Gastroesophageal sphincter (tissue), 3 donors: ENCODE data around the gene RNF227.

Experiments used
- EP300 ChIP-seq: sonication (generic); formaldehyde crosslinking; IDR thresholded peaks from one replicate; pipeline ENCODE4 v1.6.1; 2017; ENCODE audit warnings: antibody characterized with exemption, mild to moderate bottlenecking
- TF ChIP-seq, protein P1 (sequence below), 4 experiments: fragments of 200-600 bp in 2 of 4; fragments of 450-650 bp in 2 of 4; sonication (generic) in 1 of 4; IDR thresholded peaks; one replicate each; pipeline ENCODE4 v1.5.1; 2017 to 2019; ENCODE audit warnings: antibody characterized with exemption in 4 of 4, mild to moderate bottlenecking in 2 of 4, moderate library complexity in 2 of 4

DNA sequence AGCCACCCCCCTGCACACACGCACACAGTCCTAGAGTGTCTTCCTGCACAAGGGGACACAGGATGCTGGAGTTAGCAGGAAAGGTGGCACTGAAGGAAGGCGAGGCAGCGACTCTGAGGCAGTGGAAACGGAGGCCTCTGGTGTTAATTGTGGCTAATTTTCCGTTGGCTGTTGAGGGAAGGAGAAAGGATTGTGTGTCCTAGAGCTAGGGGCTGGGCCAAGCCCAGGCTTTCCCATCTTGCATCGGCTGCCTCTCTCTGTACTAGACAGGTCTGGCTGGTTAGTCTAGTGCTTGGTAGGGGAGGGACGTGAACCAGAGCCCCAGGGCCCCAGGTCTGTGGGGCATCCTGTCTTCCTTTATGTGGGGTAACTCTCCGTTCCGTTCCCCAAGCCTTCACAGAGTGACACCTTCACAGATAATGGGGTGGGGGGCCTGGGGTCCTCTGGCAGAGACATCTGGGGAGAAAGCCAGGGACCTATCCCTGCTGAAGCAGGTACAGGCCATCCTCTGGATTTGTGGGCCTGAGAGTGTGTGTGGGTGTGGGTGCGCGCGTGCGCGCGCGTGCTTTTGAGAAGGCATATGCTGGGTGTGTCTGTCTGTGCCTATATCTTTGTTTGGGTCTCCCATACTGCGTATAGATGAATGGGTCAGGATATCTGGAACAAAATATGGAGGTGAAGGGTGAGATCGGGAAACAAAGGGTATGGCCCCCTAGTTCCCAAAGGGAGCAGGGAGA is 27.7 kb downstream of the RNF227 start, which contains the start of gene CHD3:
- TF ChIP-seq, protein P1, sequence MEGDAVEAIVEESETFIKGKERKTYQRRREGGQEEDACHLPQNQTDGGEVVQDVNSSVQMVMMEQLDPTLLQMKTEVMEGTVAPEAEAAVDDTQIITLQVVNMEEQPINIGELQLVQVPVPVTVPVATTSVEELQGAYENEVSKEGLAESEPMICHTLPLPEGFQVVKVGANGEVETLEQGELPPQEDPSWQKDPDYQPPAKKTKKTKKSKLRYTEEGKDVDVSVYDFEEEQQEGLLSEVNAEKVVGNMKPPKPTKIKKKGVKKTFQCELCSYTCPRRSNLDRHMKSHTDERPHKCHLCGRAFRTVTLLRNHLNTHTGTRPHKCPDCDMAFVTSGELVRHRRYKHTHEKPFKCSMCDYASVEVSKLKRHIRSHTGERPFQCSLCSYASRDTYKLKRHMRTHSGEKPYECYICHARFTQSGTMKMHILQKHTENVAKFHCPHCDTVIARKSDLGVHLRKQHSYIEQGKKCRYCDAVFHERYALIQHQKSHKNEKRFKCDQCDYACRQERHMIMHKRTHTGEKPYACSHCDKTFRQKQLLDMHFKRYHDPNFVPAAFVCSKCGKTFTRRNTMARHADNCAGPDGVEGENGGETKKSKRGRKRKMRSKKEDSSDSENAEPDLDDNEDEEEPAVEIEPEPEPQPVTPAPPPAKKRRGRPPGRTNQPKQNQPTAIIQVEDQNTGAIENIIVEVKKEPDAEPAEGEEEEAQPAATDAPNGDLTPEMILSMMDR (IDR thresholded peaks at IDR 0.05), result no peak
- no peak for TF ChIP-seq EP300
